Measurements from ENCODE around the gene MYBPH.

MYBPH gene

DNA sequence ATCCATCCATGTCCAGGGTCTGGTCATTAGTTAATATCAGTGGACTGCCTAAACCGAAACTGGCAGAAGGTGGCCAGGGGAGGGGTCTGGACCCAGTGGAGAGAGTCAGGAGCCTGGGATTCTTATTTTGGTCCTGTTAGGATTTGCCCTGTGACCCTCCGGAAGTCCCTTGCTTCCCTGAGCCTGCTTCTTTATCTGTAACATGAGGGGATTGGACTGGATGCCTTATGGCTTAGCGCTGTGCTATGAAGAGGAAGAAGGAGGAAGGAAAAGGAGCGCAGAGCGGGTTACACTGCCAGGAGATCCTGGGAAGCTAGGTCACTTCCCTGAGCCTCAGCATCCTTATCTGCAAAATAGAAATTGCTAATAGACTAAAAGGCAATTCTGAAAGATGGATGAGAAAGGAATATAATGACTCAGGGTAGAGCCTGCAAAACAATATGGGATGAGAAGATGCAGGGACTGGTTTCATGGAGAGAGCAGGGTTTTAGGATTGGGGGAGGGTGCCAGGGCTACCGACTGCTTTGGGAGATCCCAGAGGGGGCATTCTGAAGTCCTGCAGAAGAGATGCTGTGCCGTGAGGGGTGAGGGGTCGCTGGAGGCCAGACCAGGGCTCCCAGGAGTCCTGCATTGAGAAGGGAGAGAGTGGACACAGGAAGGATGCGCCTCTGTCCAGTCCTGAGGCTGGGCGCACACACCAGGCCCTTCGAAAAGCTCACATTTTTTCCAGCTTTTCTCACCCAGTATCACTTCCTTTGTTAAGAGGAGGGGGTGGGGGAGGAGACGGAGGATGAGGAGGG, 48.6 kb downstream of the MYBPH start:
- no peak overlapping the region for H2AFZ ChIP-seq (ENCODE audit: low read depth, low read length)
- H4K91ac ChIP-seq (ENCODE audit: low read length) = peak overlapping the region; percentile 21
- H3K36me3 ChIP-seq (ENCODE audit: control insufficient read depth in 1 of 2, insufficient read depth in 2 of 2, low read depth in 1 of 2, low read length in 2 of 2) = peaks cover 13 to 18% of the 10 kb centered on the region in 2 experiments
- H3K4me2 ChIP-seq (ENCODE audit: low read length, poor library complexity, severe bottlenecking) = peak overlapping the region; percentile 75
- no peak overlapping the region for H2BK120ac ChIP-seq (ENCODE audit: low read depth, low read length)
- no peak overlapping the region for H3K14ac ChIP-seq (ENCODE audit: low read length in 2 of 2)
- H3K18ac ChIP-seq (ENCODE audit: low read depth in 1 of 2, low read length in 2 of 2) = no peak overlapping the region
- peaks cover 0 to 31% of the 10 kb centered on the region in 2 experiments for H3K27me3 ChIP-seq (ENCODE audit: control insufficient read depth in 1 of 2, insufficient read depth in 1 of 2, low read length in 2 of 2)
- H3K9ac ChIP-seq (ENCODE audit: low read length) = peak overlapping the region; percentile 74
- peak overlapping the region; percentile 11 for H2BK5ac ChIP-seq (ENCODE audit: low read depth, low read length, poor library complexity, severe bottlenecking)
- peak overlapping the region; percentile 41 for H2AK5ac ChIP-seq (ENCODE audit: low read length, severe bottlenecking)
- H2BK12ac ChIP-seq (ENCODE audit: low read length in 2 of 2) = peak overlapping the region; percentile 10 to 12
- H3K4ac ChIP-seq (ENCODE audit: low read depth in 1 of 2, low read length in 2 of 2) = peak overlapping the region in 1 of 2 experiments; percentile 19
- peak overlapping the region; percentile 73 for H3K27ac ChIP-seq (ENCODE audit: low read length, poor library complexity, severe bottlenecking)
- H3K79me1 ChIP-seq (replicated peaks; ENCODE audit: low read length, poor library complexity, severe bottlenecking) = peaks cover 8% of the 10 kb centered on the region
- DNase-seq = peak; percentile 51
- no peak overlapping the region for H2BK15ac ChIP-seq (ENCODE audit: low read depth, poor library complexity, severe bottlenecking)
- H3K4me3 ChIP-seq (ENCODE audit: insufficient read depth in 1 of 2, low read depth in 1 of 2, low read length in 2 of 2) = peak overlapping the region; percentile 73 to 81
- no peak overlapping the region for H3K23ac ChIP-seq (ENCODE audit: low read length in 2 of 2)
- no peak overlapping the region for H4K8ac ChIP-seq (ENCODE audit: low read length)
- H3K4me1 ChIP-seq (ENCODE audit: control insufficient read depth, insufficient read depth, low read depth, low read length) = peaks cover 54% of the 10 kb centered on the region
- no peaks in the 10 kb centered on the region for H3K9me3 ChIP-seq (ENCODE audit: control insufficient read depth, low read length)
- WGBS = 38% methylated on average over 9 of the region's 12 CpGs

DNA sequence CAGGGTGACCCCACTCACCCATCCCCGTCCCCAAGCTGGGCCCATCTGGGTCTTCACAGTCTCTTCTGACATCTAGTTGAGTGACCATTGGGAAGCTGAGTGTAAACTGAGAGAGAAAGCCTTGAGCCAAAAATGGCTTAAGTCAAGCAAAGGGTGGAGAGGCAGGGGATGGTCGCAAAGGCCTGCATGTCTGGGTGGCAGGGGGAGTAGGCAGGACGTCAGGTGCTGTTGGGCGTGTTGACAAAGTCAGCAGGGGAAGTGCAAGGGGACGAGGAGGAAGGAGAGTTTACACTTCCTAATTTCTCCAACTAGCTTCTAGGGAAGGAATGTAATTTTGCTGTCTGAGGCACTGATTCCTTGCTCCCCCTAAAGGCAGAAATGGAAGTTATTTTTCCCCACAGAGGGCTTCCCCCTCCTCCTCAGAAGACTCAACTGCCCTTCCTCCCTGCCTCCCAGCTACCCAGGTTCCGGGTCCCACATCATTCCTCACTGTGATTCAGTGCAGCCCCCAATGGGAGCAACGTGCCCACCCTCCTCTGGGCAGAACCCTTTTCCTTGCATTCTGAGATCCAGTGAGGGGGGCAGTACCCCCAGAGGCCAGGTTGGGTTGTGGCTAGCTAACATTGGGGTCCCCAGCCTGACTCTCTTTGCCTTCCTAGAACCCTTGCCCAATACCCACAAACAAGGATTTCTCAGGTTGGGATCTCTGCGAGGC, 49.3 kb downstream of the MYBPH start:
- Histone ChIP-seq H3K4me3 (ENCODE audit: insufficient read depth in 1 of 2, low read depth in 1 of 2, low read length in 2 of 2) (peak overlapping the region in 1 of 2 experiments; percentile 81), H3K4ac (ENCODE audit: low read depth in 1 of 2, low read length in 2 of 2) (no peak overlapping the region), H3K18ac (ENCODE audit: low read depth in 1 of 2, low read length in 2 of 2) (peak overlapping the region in 1 of 2 experiments; percentile 83), H2BK12ac (ENCODE audit: low read length in 2 of 2) (peak overlapping the region in 1 of 2 experiments; percentile 12), H4K8ac (ENCODE audit: low read length) (peak overlapping the region; percentile 47), H2AFZ (ENCODE audit: low read depth, low read length) (no peak overlapping the region), H3K36me3 (ENCODE audit: control insufficient read depth in 1 of 2, insufficient read depth in 2 of 2, low read depth in 1 of 2, low read length in 2 of 2) (peaks cover 10 to 13% of the 10 kb centered on the region in 2 experiments), H3K4me1 (ENCODE audit: control insufficient read depth, insufficient read depth, low read depth, low read length) (peaks cover 50% of the 10 kb centered on the region), H2AK5ac (ENCODE audit: low read length, severe bottlenecking) (peak overlapping the region; percentile 14), H3K4me2 (ENCODE audit: low read length, poor library complexity, severe bottlenecking) (peak overlapping the region; percentile 20), H4K91ac (ENCODE audit: low read length) (no peak overlapping the region), H2BK5ac (ENCODE audit: low read depth, low read length, poor library complexity, severe bottlenecking) (peak overlapping the region; percentile 11), H3K79me1 (replicated peaks; ENCODE audit: low read length, poor library complexity, severe bottlenecking) (peaks cover 4% of the 10 kb centered on the region), H2BK15ac (ENCODE audit: low read depth, poor library complexity, severe bottlenecking) (no peak overlapping the region), H3K9ac (ENCODE audit: low read length) (no peak overlapping the region), H3K9me3 (ENCODE audit: control insufficient read depth, low read length) (no peaks in the 10 kb centered on the region), H3K14ac (ENCODE audit: low read length in 2 of 2) (no peak overlapping the region), H2BK120ac (ENCODE audit: low read depth, low read length) (no peak overlapping the region), H3K23ac (ENCODE audit: low read length in 2 of 2) (no peak overlapping the region), H3K27me3 (ENCODE audit: control insufficient read depth in 1 of 2, insufficient read depth in 1 of 2, low read length in 2 of 2) (peaks cover 0 to 36% of the 10 kb centered on the region in 2 experiments), H3K27ac (ENCODE audit: low read length, poor library complexity, severe bottlenecking) (peak overlapping the region; percentile 73)
- 39% methylated on average over 8 of the region's 8 CpGs for WGBS
- DNase-seq = peak; percentile 43

GRCh38 chr1:203124546-203125317, 50.9 kb downstream of the MYBPH start:
- peaks cover 0 to 7% of the 10 kb centered on the region in 2 experiments for H3K36me3 ChIP-seq (ENCODE audit: control insufficient read depth in 1 of 2, insufficient read depth in 2 of 2, low read depth in 1 of 2, low read length in 2 of 2)
- H3K79me1 ChIP-seq (replicated peaks; ENCODE audit: low read length, poor library complexity, severe bottlenecking) = peaks cover 2% of the 10 kb centered on the region
- H2BK120ac ChIP-seq (ENCODE audit: low read depth, low read length) = no peak overlapping the region
- no peak overlapping the region for H2BK5ac ChIP-seq (ENCODE audit: low read depth, low read length, poor library complexity, severe bottlenecking)
- H3K23ac ChIP-seq (ENCODE audit: low read length in 2 of 2) = no peak overlapping the region
- no peak overlapping the region for H3K9ac ChIP-seq (ENCODE audit: low read length)
- no peak overlapping the region for H4K8ac ChIP-seq (ENCODE audit: low read length)
- H2AFZ ChIP-seq (ENCODE audit: low read depth, low read length) = no peak overlapping the region
- WGBS = 79% methylated on average over 5 of the region's 5 CpGs
- peaks cover 0 to 51% of the 10 kb centered on the region in 2 experiments for H3K27me3 ChIP-seq (ENCODE audit: control insufficient read depth in 1 of 2, insufficient read depth in 1 of 2, low read length in 2 of 2)
- no peak overlapping the region for H3K27ac ChIP-seq (ENCODE audit: low read length, poor library complexity, severe bottlenecking)
- no peak overlapping the region for H3K4me3 ChIP-seq (ENCODE audit: insufficient read depth in 1 of 2, low read depth in 1 of 2, low read length in 2 of 2)
- no peak overlapping the region for H3K18ac ChIP-seq (ENCODE audit: low read depth in 1 of 2, low read length in 2 of 2)
- no peak for DNase-seq
- H3K4ac ChIP-seq (ENCODE audit: low read depth in 1 of 2, low read length in 2 of 2) = no peak overlapping the region
- H2BK12ac ChIP-seq (ENCODE audit: low read length in 2 of 2) = no peak overlapping the region
- H3K14ac ChIP-seq (ENCODE audit: low read length in 2 of 2) = no peak overlapping the region
- no peak overlapping the region for H3K4me2 ChIP-seq (ENCODE audit: low read length, poor library complexity, severe bottlenecking)
- peak overlapping the region; percentile 25 for H2AK5ac ChIP-seq (ENCODE audit: low read length, severe bottlenecking)
- H3K9me3 ChIP-seq (ENCODE audit: control insufficient read depth, low read length) = no peaks in the 10 kb centered on the region
- H4K91ac ChIP-seq (ENCODE audit: low read length) = no peak overlapping the region
- H2BK15ac ChIP-seq (ENCODE audit: low read depth, poor library complexity, severe bottlenecking) = no peak overlapping the region
- H3K4me1 ChIP-seq (ENCODE audit: control insufficient read depth, insufficient read depth, low read depth, low read length) = peaks cover 43% of the 10 kb centered on the region
